Measurements from ENCODE around the gene COG5.

COG5 gene

DNA sequence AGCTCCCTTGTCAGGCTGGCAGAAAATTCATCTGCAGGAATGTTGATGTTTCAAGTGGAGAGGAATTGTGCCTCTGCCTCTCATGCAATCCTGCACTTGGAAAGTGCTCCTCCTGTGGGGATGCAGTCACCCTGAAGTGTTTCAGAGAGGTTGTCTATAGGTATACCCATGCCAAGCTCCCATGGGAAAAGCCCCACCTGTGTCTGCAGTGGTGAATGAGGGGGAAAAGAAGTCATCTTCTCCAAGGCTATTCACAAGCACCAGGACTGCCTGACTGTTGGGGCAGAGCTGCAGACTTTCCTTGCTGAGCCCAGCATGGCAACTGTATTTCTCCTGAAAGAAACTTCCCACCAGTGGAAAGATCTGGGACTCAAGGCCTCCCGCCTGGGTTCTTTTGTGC is 58.4 kb downstream of the COG5 start:
- Histone ChIP-seq H3K9me3 (ENCODE audit: low read length) (no peaks in the 10 kb centered on the region), H3K79me2 (ENCODE audit: insufficient read depth, low read length) (no peaks in the 10 kb centered on the region), H3K27ac (ENCODE audit: low read depth, low read length, poor library complexity, severe bottlenecking) (no peak overlapping the region), H3K4me3 (ENCODE audit: low read depth, low read length, poor library complexity, severe bottlenecking) (no peak overlapping the region), H3K9ac (ENCODE audit: low read length) (no peak overlapping the region), H3K4me2 (ENCODE audit: low read length) (no peak overlapping the region), H3K36me3 (ENCODE audit: insufficient read depth, low read length) (no peaks in the 10 kb centered on the region), H3K9me2 (ENCODE audit: low read depth, low read length) (no peaks in the 10 kb centered on the region), H2AFZ (ENCODE audit: low read length) (no peak overlapping the region), H3F3A (ENCODE audit: insufficient read depth, low read length) (no peaks in the 10 kb centered on the region), H3K4me1 (ENCODE audit: insufficient read depth, low read length, severe bottlenecking) (peaks cover 13% of the 10 kb centered on the region), H3K27me3 (ENCODE audit: insufficient read depth, low read length) (no peaks in the 10 kb centered on the region), H4K20me1 (ENCODE audit: insufficient read depth, low read length) (no peaks in the 10 kb centered on the region)
- no peak for TF ChIP-seq EZH2 (IDR thresholded peaks at IDR 0.05; ENCODE audit: borderline replicate concordance, low read length)
- TF ChIP-seq, protein P1, sequence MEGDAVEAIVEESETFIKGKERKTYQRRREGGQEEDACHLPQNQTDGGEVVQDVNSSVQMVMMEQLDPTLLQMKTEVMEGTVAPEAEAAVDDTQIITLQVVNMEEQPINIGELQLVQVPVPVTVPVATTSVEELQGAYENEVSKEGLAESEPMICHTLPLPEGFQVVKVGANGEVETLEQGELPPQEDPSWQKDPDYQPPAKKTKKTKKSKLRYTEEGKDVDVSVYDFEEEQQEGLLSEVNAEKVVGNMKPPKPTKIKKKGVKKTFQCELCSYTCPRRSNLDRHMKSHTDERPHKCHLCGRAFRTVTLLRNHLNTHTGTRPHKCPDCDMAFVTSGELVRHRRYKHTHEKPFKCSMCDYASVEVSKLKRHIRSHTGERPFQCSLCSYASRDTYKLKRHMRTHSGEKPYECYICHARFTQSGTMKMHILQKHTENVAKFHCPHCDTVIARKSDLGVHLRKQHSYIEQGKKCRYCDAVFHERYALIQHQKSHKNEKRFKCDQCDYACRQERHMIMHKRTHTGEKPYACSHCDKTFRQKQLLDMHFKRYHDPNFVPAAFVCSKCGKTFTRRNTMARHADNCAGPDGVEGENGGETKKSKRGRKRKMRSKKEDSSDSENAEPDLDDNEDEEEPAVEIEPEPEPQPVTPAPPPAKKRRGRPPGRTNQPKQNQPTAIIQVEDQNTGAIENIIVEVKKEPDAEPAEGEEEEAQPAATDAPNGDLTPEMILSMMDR (IDR thresholded peaks at IDR 0.05; ENCODE audit: low read length), result no peak

DNA sequence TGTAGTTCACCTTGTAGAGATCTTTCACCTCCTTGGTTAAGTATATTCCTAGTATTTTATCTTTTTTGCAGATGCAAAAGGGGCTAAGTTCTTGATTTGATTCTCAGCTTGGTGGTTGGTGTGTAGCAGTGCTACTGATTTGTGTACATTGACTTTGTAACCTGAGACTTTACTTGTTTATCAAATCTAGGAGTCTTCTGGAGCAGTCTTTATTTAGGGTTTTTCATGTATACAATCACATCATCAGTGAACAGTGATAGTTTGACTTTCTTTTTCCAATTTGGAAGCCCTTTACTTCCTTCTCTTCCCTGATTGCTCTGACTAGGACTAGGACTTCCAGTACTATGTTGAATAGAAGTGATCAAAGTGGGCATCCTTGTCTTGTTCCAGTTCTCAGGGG is 60.0 kb downstream of the COG5 start:
- no peaks in the 10 kb centered on the region for H3K79me2 ChIP-seq (ENCODE audit: insufficient read depth, low read length)
- H3K27me3 ChIP-seq (ENCODE audit: insufficient read depth, low read length), result no peaks in the 10 kb centered on the region
- H3K4me1 ChIP-seq (ENCODE audit: insufficient read depth, low read length, severe bottlenecking), result peaks cover 13% of the 10 kb centered on the region
- no peaks in the 10 kb centered on the region for H3K36me3 ChIP-seq (ENCODE audit: insufficient read depth, low read length)
- H4K20me1 ChIP-seq (ENCODE audit: insufficient read depth, low read length), result no peaks in the 10 kb centered on the region
- TF ChIP-seq EZH2 (IDR thresholded peaks at IDR 0.05; ENCODE audit: borderline replicate concordance, low read length), result no peak
- TF ChIP-seq, protein P1 (IDR thresholded peaks at IDR 0.05; ENCODE audit: low read length), result no peak
- no peak overlapping the region for H3K4me3 ChIP-seq (ENCODE audit: low read depth, low read length, poor library complexity, severe bottlenecking)
- H3K4me2 ChIP-seq (ENCODE audit: low read length), result no peak overlapping the region
- no peak overlapping the region for H3K27ac ChIP-seq (ENCODE audit: low read depth, low read length, poor library complexity, severe bottlenecking)
- H3K9me3 ChIP-seq (ENCODE audit: low read length), result no peaks in the 10 kb centered on the region
- H3F3A ChIP-seq (ENCODE audit: insufficient read depth, low read length), result no peaks in the 10 kb centered on the region
- no peaks in the 10 kb centered on the region for H3K9me2 ChIP-seq (ENCODE audit: low read depth, low read length)
- H3K9ac ChIP-seq (ENCODE audit: low read length), result no peak overlapping the region
- no peak overlapping the region for H2AFZ ChIP-seq (ENCODE audit: low read length)

DNA sequence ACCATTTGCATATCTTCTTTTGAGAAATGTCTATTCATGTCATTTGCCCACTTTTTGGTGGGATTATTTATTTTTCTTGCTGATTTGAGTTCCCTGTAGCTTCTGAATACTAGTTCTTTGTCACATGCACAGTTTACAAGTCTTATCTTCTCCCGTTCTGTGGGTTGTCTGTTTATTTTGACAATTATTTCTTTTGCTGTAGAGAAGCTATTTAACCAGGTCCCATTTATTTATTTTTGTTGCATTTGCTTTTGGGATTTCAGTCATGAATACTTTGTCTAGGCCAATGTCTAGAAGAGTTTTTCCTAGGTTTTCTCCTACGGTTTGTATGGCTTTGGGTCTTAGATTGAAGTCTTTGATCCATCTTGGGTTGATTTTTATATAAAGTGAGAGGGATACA is 60.9 kb downstream of the COG5 start:
- Histone ChIP-seq H3K27ac (ENCODE audit: low read depth, low read length, poor library complexity, severe bottlenecking) (no peak overlapping the region), H3K9me2 (ENCODE audit: low read depth, low read length) (no peaks in the 10 kb centered on the region), H3K79me2 (ENCODE audit: insufficient read depth, low read length) (no peaks in the 10 kb centered on the region), H3K36me3 (ENCODE audit: insufficient read depth, low read length) (no peaks in the 10 kb centered on the region), H3K9me3 (ENCODE audit: low read length) (no peaks in the 10 kb centered on the region), H4K20me1 (ENCODE audit: insufficient read depth, low read length) (no peaks in the 10 kb centered on the region), H3K27me3 (ENCODE audit: insufficient read depth, low read length) (no peaks in the 10 kb centered on the region), H3K9ac (ENCODE audit: low read length) (no peak overlapping the region), H2AFZ (ENCODE audit: low read length) (no peak overlapping the region), H3F3A (ENCODE audit: insufficient read depth, low read length) (no peaks in the 10 kb centered on the region), H3K4me1 (ENCODE audit: insufficient read depth, low read length, severe bottlenecking) (peaks cover 13% of the 10 kb centered on the region), H3K4me2 (ENCODE audit: low read length) (no peak overlapping the region), H3K4me3 (ENCODE audit: low read depth, low read length, poor library complexity, severe bottlenecking) (no peak overlapping the region)
- TF ChIP-seq, protein P1 (IDR thresholded peaks at IDR 0.05; ENCODE audit: low read length), result no peak
- TF ChIP-seq EZH2 (IDR thresholded peaks at IDR 0.05; ENCODE audit: borderline replicate concordance, low read length), result no peak
